Measurements from ENCODE around the gene KYNU.

The KYNU gene

DNA sequence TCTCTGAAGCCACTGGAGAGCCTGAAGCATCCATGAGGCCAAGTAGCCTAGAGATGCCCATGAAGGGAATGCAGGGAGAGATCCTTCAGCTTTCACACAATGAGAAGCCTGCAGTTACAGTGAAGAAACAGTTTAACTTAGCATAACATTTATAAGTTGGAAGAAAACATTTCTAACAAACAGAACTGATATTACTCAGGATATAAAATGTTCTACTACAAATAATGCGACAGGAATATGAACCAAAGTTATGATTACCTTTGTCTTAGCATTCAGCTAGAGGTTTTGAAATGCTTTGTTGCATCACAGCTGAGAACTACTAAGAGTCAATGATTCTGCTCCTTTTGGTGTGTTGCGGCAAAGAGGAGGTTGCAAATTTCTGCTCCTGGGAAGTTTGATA lies 6.9 kb upstream of the KYNU start:
- DNase-seq (ENCODE audit: low read depth), result no peak
- no peak overlapping the region for H3K4me3 ChIP-seq (ENCODE audit: low read depth, low read length)
- TF ChIP-seq, protein P1, sequence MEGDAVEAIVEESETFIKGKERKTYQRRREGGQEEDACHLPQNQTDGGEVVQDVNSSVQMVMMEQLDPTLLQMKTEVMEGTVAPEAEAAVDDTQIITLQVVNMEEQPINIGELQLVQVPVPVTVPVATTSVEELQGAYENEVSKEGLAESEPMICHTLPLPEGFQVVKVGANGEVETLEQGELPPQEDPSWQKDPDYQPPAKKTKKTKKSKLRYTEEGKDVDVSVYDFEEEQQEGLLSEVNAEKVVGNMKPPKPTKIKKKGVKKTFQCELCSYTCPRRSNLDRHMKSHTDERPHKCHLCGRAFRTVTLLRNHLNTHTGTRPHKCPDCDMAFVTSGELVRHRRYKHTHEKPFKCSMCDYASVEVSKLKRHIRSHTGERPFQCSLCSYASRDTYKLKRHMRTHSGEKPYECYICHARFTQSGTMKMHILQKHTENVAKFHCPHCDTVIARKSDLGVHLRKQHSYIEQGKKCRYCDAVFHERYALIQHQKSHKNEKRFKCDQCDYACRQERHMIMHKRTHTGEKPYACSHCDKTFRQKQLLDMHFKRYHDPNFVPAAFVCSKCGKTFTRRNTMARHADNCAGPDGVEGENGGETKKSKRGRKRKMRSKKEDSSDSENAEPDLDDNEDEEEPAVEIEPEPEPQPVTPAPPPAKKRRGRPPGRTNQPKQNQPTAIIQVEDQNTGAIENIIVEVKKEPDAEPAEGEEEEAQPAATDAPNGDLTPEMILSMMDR (IDR thresholded peaks at IDR 0.05; ENCODE audit: control insufficient read depth, extremely low read depth, insufficient read depth), result no peak

DNA sequence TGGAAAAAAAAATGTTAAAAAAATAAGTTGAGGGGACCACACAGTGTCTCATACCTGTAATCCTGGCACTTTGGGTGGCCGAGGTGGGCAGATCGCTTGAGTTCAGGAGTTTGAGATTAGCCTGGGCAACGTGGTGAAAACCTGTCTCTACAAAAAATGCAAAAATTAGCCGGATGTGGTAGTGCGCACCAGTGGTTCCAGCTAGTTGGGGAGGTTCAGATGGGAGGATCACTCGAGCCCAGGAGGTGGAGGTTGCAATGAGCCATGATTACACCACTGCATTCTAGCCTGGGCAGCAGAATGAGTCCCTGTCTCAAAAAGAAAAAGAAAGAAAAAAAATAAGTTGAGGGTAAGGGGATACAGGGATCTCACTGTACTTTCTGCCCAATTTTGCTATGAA lies 6.1 kb upstream of the KYNU start:
- H3K4me3 ChIP-seq (ENCODE audit: low read depth, low read length), result no peak overlapping the region
- TF ChIP-seq, protein P1 (IDR thresholded peaks at IDR 0.05; ENCODE audit: control insufficient read depth, extremely low read depth, insufficient read depth), result no peak
- DNase-seq (ENCODE audit: low read depth), result no peak

DNA sequence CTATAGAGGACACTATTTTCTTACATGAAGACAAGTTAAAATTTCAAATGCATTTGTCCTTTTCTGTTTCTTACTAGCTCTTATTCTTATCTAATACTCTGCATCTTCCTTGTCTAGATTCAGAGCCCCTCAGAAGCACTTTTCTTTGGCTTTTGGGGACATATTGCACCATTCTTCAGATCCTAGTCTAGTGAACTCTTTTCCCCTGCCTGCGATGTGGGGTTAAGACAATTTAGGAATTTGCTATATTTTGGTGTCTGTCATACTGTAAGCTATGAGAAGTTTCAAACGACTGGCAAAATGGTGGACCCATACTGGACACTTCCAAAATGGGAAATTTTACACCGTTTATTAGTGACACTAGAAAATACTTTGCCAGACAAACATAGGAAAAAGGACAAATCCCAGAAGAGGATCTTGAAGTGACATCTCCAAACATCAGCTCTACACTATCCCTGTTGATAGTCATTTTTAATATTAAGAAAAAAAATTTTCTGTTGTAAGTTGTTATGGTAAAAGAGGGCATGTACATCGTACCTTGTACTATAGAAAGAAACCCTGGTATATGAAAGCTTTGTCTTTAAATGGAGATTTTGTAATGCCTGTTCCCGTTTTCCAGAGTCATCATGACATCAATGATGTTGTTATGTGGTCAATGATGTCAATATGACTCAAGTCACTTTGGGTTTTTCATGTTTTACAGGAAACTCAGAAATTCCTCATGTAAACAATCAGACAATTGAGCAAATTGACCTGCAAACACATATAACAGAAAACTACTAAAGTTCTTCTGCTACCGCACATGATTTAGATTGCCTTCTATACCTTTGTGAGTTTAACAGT lies 4.4 kb upstream of the KYNU start:
- no peak for DNase-seq (ENCODE audit: low read depth)
- no peak overlapping the region for H3K4me3 ChIP-seq (ENCODE audit: low read depth, low read length)
- TF ChIP-seq, protein P1 (IDR thresholded peaks at IDR 0.05; ENCODE audit: control insufficient read depth, extremely low read depth, insufficient read depth), result no peak

DNA sequence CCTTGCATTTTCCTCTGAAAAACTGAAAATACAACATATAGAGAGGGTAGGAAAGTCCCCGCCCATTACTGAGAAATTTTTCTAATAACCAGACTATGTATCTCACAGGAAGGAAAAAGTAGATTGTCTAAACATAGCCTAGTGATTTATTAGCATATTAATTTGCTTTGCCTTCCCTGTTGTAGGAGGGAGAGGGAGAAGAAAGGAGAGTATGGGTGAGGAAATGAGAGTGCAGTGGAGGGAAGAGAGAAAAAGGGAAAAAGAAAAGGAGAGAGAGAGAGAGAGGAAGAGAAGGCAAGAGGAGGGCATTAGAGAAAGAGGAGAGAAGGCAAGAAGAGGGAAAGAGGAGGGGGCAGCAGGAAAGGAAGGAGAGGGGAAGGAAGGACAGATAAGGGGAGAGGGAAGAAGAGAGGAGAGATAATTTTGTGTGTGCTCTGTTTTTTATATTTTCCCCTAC lies 3.6 kb upstream of the KYNU start:
- no peak for DNase-seq (ENCODE audit: low read depth)
- H3K4me3 ChIP-seq (ENCODE audit: low read depth, low read length), result no peak overlapping the region
- TF ChIP-seq, protein P1 (IDR thresholded peaks at IDR 0.05; ENCODE audit: control insufficient read depth, extremely low read depth, insufficient read depth), result no peak

DNA sequence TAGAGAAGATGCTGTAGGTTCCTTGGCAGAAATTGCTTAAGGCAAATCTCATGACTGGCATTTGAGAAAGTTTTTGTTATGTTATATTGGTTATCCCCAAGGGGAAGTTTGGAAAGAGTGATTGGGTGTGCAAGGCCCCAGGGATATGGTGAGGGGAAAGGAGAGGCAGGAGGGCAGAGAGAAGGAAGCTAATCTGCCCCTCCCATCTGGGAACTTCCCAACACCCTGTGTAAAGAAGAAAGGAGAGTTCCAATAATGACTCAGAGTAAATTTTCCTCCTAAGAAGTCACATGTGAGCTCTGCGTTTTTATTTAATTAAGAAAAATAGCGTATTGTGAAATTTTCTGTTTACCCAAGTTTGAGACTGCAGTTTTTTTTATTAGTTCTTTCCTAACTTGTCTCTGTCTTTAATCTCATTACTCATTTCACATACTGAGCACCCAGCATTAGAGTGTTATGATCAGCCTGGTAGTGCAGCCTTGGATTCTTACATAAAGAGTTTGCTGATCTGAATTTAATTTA lies 3.1 kb upstream of the KYNU start:
- TF ChIP-seq, protein P1 (IDR thresholded peaks at IDR 0.05; ENCODE audit: control insufficient read depth, extremely low read depth, insufficient read depth), result no peak
- no peak overlapping the region for H3K4me3 ChIP-seq (ENCODE audit: low read depth, low read length)
- DNase-seq (ENCODE audit: low read depth), result peak; percentile 77

DNA sequence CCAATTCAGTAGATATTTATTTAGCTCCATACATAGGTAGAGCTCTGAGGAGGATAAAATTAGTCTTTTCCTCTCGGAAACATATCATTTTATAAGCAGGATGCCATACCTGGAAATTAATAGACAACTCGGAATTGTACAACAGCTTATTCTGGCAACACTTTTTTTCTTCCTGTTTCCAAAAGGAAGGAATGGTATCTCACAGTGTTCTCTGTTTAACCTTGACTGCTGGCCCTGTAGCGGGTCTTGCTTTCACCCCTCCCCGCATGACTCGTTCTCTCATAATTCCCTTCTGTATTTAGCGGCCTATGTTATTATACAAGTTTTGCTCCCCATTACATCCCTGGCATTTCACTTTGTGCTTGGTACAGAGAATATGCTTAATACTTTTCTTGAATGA lies 2.5 kb upstream of the KYNU start:
- TF ChIP-seq, protein P1 (IDR thresholded peaks at IDR 0.05; ENCODE audit: control insufficient read depth, extremely low read depth, insufficient read depth), result no peak
- H3K4me3 ChIP-seq (ENCODE audit: low read depth, low read length), result no peak overlapping the region

More for the DNA sequence above, 2.5 kb upstream of the KYNU start:
- no peak for DNase-seq (ENCODE audit: low read depth)

All from LNCaP clone FGC (cell line).